Peyer's patch (tissue), 4 donors: ENCODE measurements around the gene GNAT2. TPM values are rescaled to one million over a fixed set of nuclear protein-coding genes. Genes with fewer than 3 reads are reported as not detected.

ENCODE experiments used
- DNase-seq, 3 donors: peaks; one replicate each; pipeline ENCODE4 v3.0.0-alpha.2; 2017 to 2019
- H3K27ac ChIP-seq, 4 donors: fragments of 200-600 bp; sonication (generic); one replicate each; pipeline ENCODE4 v1.5.1; 2016 to 2019
- H3K27me3 ChIP-seq, 2 donors: fragments of 200-600 bp; sonication (generic); one replicate each; pipeline ENCODE4 v1.5.1; 2019
- H3K36me3 ChIP-seq, 3 donors: fragments of 200-600 bp; sonication (generic); one replicate each; pipeline ENCODE4 v1.5.1; 2016 to 2019
- H3K4me1 ChIP-seq, 4 donors: fragments of 200-600 bp; sonication (generic); one replicate each; pipeline ENCODE4 v1.5.1; 2016 to 2019
- H3K4me3 ChIP-seq, 4 donors: fragments of 200-600 bp; sonication (generic); 1 replicate in 3 of 4; 2 replicates in 1 of 4; pipeline ENCODE4 v1.5.1; 2016 to 2019; ENCODE audit warnings: mild to moderate bottlenecking in 1 of 4
- H3K9me3 ChIP-seq, 4 donors: fragments of 200-600 bp; sonication (generic); one replicate each; pipeline ENCODE4 v1.5.1; 2016 to 2019; ENCODE audit warnings: mild to moderate bottlenecking in 1 of 4
- POLR2A ChIP-seq, 2 donors: fragments of 450-650 bp; IDR thresholded peaks; one replicate each; pipeline ENCODE4 v1.5.1; 2017; ENCODE audit warnings: antibody characterized with exemption in 2 of 2, mild to moderate bottlenecking in 2 of 2, moderate library complexity in 2 of 2
- total RNA-seq, 4 donors: library from RNA; depleted of rRNA; stranded (reverse); fragments of >200 nt; gene quantifications; one replicate each; pipeline ENCODE4 v1.1.0, GENCODE V29; 2016
- TF ChIP-seq, protein P1 (sequence below), 6 experiments: fragments of 450-650 bp in 4 of 6; fragments of 200-600 bp in 2 of 6; sonication (generic) in 1 of 6; IDR thresholded peaks; one replicate each; pipeline ENCODE4 v1.5.1; 2017 to 2019; ENCODE audit warnings: antibody characterized with exemption in 6 of 6, mild to moderate bottlenecking in 3 of 6, moderate library complexity in 1 of 6

GNAT2 gene
- total RNA-seq, 4 donors from 2014 or later: not detected

GRCh38 chr1:109620841-109621286 lies 1.4 kb upstream of the GNAT2 start:
- H3K36me3 ChIP-seq: no peaks in the 10 kb centered on the region
- H3K4me3 ChIP-seq: peak overlapping the region; percentile 50 to 79 (median 66)
- no peaks in the 10 kb centered on the region for H3K27me3 ChIP-seq
- DNase-seq: peak; percentile 94 to 99 (median 98)
- no peaks in the 10 kb centered on the region for H3K9me3 ChIP-seq
- peak overlapping the region; percentile 73 to 83 (median 80) for H3K27ac ChIP-seq
- H3K4me1 ChIP-seq: peaks cover 0 to 63% (median 17%) of the 10 kb centered on the region in 4 donors
- no peak for TF ChIP-seq POLR2A (IDR thresholded peaks at IDR 0.05)
- TF ChIP-seq, protein P1, sequence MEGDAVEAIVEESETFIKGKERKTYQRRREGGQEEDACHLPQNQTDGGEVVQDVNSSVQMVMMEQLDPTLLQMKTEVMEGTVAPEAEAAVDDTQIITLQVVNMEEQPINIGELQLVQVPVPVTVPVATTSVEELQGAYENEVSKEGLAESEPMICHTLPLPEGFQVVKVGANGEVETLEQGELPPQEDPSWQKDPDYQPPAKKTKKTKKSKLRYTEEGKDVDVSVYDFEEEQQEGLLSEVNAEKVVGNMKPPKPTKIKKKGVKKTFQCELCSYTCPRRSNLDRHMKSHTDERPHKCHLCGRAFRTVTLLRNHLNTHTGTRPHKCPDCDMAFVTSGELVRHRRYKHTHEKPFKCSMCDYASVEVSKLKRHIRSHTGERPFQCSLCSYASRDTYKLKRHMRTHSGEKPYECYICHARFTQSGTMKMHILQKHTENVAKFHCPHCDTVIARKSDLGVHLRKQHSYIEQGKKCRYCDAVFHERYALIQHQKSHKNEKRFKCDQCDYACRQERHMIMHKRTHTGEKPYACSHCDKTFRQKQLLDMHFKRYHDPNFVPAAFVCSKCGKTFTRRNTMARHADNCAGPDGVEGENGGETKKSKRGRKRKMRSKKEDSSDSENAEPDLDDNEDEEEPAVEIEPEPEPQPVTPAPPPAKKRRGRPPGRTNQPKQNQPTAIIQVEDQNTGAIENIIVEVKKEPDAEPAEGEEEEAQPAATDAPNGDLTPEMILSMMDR (IDR thresholded peaks at IDR 0.05): no peak

- Histone ChIP-seq H3K36me3 (no peaks in the 10 kb centered on the region), H3K27me3 (no peaks in the 10 kb centered on the region), H3K4me1 (peaks cover 0 to 63% (median 17%) of the 10 kb centered on the region in 4 donors), H3K27ac (peak overlapping the region; percentile 73 to 83 (median 80)), H3K4me3 (peak overlapping the region; percentile 50 to 79 (median 66)), H3K9me3 (no peaks in the 10 kb centered on the region)
- no peak for DNase-seq
- no peak for TF ChIP-seq POLR2A (IDR thresholded peaks at IDR 0.05)
- TF ChIP-seq, protein P1 (IDR thresholded peaks at IDR 0.05): no peak
These were observed 980 bp upstream of the GNAT2 start for GRCh38 chr1:109620401-109620791.

DNA sequence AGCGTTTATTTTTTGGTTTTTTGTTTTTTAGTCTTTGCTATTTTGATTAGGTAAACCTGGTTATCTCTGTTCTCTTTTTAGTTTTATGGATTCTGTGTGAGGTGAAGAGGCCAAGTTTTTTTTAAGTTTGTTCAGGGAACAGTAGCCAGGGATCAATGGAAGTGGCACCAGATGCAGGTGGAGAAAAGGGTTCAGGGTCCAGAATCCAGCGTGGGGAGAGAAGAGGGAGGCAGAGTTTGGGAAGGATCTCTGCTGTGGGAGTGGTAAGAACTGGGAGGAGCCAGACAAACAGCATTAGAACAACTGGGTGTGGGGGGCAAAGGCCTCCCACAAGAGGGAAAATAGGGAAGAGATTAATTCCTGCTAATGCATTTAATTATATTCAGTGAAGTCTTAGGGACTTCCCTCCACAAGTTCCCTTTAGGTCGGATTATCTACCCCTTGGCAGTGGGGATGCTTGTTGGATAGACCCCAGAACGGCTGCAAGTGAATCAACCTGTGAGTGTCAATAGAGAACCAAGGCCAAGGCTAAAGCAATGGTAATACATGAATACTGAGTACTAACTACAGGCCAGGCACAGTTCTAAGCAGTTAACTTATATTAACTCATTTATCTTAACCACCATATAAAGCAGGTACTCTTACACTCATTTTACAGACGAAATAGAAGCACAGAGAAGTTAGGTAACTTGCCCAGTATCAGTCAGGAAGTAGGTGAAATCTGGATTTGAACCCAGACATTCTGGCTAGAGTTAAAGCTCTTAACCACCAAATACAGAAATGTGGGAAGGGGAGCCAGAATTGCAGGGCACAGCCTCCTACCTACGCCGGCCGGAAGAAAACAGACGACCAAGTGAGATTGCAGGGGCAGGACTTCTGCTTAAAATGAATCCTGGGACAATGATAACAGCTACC lies 498 bp downstream of the GNAT2 start:
- Histone ChIP-seq H3K9me3 (no peaks in the 10 kb centered on the region), H3K4me3 (peak overlapping the region; percentile 50 to 79 (median 66)), H3K27ac (peak overlapping the region; percentile 73 to 83 (median 80)), H3K36me3 (no peaks in the 10 kb centered on the region), H3K27me3 (no peaks in the 10 kb centered on the region), H3K4me1 (peaks cover 0 to 49% (median 10%) of the 10 kb centered on the region in 4 donors)
- no peak for TF ChIP-seq POLR2A (IDR thresholded peaks at IDR 0.05)
- TF ChIP-seq, protein P1 (IDR thresholded peaks at IDR 0.05): no peak
- peak in 1 of 3 donors; percentile 61 for DNase-seq

GRCh38 chr1:109617291-109617801 lies 2.1 kb downstream of the GNAT2 start:
- Histone ChIP-seq H3K9me3 (no peaks in the 10 kb centered on the region), H3K27me3 (no peaks in the 10 kb centered on the region), H3K4me3 (no peak overlapping the region), H3K36me3 (no peaks in the 10 kb centered on the region), H3K4me1 (peaks cover 0 to 35% (median 2%) of the 10 kb centered on the region in 4 donors), H3K27ac (peak overlapping the region in 3 of 4 donors; percentile 7 to 47 (median 46))
- DNase-seq: no peak
- no peak for TF ChIP-seq POLR2A (IDR thresholded peaks at IDR 0.05)
- TF ChIP-seq, protein P1 (IDR thresholded peaks at IDR 0.05): no peak

DNA sequence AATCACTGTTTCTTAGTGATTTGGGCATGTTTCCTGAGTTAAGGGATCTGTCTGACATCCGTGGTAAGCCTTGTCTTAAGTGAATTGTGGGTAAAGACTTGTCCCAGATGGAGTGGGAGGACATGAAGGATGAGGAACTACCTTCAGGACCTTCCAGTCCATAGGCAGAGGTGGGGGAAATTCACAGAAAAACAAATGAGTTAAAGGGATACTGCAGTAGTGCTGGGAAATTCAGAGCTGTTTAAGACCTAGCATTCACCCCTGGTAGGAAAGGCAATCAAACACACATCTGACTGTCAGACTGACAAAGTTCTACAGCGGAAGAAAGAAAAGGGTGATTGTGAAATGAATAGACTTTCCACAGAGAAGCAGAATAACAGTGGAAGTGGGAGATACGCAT lies 3.0 kb downstream of the GNAT2 start:
- peaks cover 0 to 26% (median 2%) of the 10 kb centered on the region in 4 donors for H3K4me1 ChIP-seq
- no peak for DNase-seq
- no peaks in the 10 kb centered on the region for H3K9me3 ChIP-seq
- H3K27me3 ChIP-seq: no peaks in the 10 kb centered on the region
- no peak for TF ChIP-seq POLR2A (IDR thresholded peaks at IDR 0.05)
- TF ChIP-seq, protein P1 (IDR thresholded peaks at IDR 0.05): no peak
- no peak overlapping the region for H3K4me3 ChIP-seq
- H3K36me3 ChIP-seq: no peaks in the 10 kb centered on the region
- H3K27ac ChIP-seq: peak overlapping the region in 3 of 4 donors; percentile 23 to 47 (median 46)
